ENCODE data around the gene MLLT3. TPM values are rescaled to one million over a fixed set of nuclear protein-coding genes. Genes with fewer than 3 reads are reported as not detected.

The MLLT3 gene
- total and polyA plus RNA-seq, 8 donors: 1.8 to 10.3 (median 4.2) TPM

DNA sequence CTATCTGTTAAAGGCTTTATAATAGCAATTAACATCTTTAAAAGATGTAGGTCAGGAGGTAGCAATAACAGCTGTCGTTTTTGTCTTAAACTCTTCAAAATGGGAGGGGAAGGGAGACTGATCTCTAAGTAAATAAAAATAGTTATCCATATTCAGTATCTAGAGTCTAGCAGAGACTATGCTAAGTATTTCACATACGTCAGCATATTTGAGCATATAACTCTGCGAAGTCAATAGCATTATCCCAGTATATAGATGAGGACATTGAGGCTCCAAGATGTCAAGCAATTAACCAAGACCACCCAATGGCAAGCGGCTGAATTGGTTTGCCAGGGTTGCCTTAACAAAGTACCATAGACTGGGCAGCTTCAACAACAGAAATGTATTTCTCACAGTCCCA, 316.8 kb downstream of the MLLT3 start:
- Histone ChIP-seq H3K4me1 (no peaks in the 10 kb centered on the region), H3K27ac (no peak overlapping the region), H3K36me3 (no peaks in the 10 kb centered on the region), H3K9me3 (no peaks in the 10 kb centered on the region), H3K27me3 (no peaks in the 10 kb centered on the region), H3K4me3 (no peak overlapping the region)
- DNase-seq: no peak
- FAIRE-seq: no peak
- TF ChIP-seq, protein P1, sequence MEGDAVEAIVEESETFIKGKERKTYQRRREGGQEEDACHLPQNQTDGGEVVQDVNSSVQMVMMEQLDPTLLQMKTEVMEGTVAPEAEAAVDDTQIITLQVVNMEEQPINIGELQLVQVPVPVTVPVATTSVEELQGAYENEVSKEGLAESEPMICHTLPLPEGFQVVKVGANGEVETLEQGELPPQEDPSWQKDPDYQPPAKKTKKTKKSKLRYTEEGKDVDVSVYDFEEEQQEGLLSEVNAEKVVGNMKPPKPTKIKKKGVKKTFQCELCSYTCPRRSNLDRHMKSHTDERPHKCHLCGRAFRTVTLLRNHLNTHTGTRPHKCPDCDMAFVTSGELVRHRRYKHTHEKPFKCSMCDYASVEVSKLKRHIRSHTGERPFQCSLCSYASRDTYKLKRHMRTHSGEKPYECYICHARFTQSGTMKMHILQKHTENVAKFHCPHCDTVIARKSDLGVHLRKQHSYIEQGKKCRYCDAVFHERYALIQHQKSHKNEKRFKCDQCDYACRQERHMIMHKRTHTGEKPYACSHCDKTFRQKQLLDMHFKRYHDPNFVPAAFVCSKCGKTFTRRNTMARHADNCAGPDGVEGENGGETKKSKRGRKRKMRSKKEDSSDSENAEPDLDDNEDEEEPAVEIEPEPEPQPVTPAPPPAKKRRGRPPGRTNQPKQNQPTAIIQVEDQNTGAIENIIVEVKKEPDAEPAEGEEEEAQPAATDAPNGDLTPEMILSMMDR (IDR thresholded peaks at IDR 0.05): no peak
- WGBS, 2 donors: 91 to 93% methylated on average over 4 of the region's 4 CpGs
- intact Hi-C loops (cut with DNase I): no loop called here
- ATAC-seq: no peak

DNA sequence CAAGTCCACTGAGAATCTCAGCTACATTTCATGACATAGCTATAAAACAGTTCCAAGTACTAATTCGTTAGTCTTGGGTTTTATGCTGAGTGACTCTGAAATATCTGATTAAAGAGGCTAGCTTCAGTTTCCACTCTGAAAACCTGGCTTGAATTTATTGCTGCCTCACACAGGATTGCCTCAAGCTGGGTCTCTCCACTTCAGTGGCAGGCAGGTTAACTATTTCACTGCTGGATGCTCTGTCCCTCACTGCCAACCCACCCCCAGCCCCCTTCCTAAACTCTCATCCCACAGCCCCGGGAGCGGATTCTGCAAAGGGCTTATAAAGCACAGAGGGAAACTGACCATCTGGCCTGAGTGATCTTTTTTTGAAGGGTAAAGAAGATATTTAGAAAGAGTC, 318.3 kb downstream of the MLLT3 start:
- no peak for DNase-seq
- H3K4me1 ChIP-seq: no peaks in the 10 kb centered on the region
- TF ChIP-seq, protein P1 (IDR thresholded peaks at IDR 0.05): no peak
- intact Hi-C loops (cut with DNase I): no loop called here
- no peak for FAIRE-seq
- no peaks in the 10 kb centered on the region for H3K27me3 ChIP-seq
- no peak overlapping the region for H3K27ac ChIP-seq
- no peaks in the 10 kb centered on the region for H3K36me3 ChIP-seq
- no peak overlapping the region for H3K4me3 ChIP-seq
- H3K9me3 ChIP-seq: no peaks in the 10 kb centered on the region
- ATAC-seq: no peak
- WGBS, 2 donors: 44% methylated on average over 3 of the region's 3 CpGs

DNA sequence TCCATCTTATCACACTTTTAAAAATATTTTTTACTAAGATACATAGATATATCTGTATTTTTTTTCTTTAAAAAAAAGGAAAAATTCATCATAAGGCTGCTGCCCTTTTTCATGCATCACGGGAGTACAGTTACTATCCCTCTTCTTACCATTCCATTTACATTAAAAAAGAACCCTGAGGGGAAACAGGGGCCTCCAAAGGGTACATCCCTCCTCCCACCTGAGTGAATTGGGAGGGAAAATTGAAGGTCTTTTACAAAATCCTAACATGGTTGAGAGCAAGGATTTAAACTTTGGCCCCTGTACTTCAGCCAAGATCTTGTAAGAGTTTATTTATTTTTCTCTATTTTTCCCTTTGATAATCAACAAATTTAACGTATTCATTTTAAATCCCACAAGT, 319.2 kb downstream of the MLLT3 start:
- intact Hi-C loops (cut with DNase I): no loop called here
- H3K36me3 ChIP-seq: no peaks in the 10 kb centered on the region
- H3K27ac ChIP-seq: no peak overlapping the region
- no peaks in the 10 kb centered on the region for H3K9me3 ChIP-seq
- ATAC-seq (no peak), FAIRE-seq (no peak), DNase-seq (no peak)
- H3K27me3 ChIP-seq: no peaks in the 10 kb centered on the region
- WGBS, 2 donors: 41 to 44% methylated on average over 2 of the region's 2 CpGs
- H3K4me1 ChIP-seq: no peaks in the 10 kb centered on the region
- no peak overlapping the region for H3K4me3 ChIP-seq
- TF ChIP-seq, protein P1 (IDR thresholded peaks at IDR 0.05): no peak

- Histone ChIP-seq H3K4me1 (no peaks in the 10 kb centered on the region), H3K9me3 (no peaks in the 10 kb centered on the region), H3K27me3 (no peaks in the 10 kb centered on the region), H3K4me3 (no peak overlapping the region), H3K27ac (no peak overlapping the region), H3K36me3 (no peaks in the 10 kb centered on the region)
- intact Hi-C loops (cut with DNase I): no loop called here
- ATAC-seq: no peak
- TF ChIP-seq, protein P1 (IDR thresholded peaks at IDR 0.05): no peak
- DNase-seq: no peak
- WGBS, 2 donors: 98 to 100% methylated on average over 1 of the region's 1 CpG
- no peak for FAIRE-seq
Observed at GRCh38 chr9:20302197-20302596, 320.1 kb downstream of the MLLT3 start.

GRCh38 chr9:20300430-20301115, 321.7 kb downstream of the MLLT3 start:
- no peak for FAIRE-seq
- 74% methylated on average over 2 of the region's 2 CpGs for WGBS, 2 donors

More at GRCh38 chr9:20300430-20301115, 321.7 kb downstream of the MLLT3 start:
- TF ChIP-seq, protein P1 (IDR thresholded peaks at IDR 0.05): no peak
- Histone ChIP-seq H3K36me3 (no peaks in the 10 kb centered on the region), H3K27me3 (no peaks in the 10 kb centered on the region), H3K4me1 (no peaks in the 10 kb centered on the region), H3K27ac (no peak overlapping the region), H3K9me3 (no peaks in the 10 kb centered on the region), H3K4me3 (no peak overlapping the region)
- intact Hi-C loops (cut with DNase I): no loop called here
- DNase-seq: no peak
- no peak for ATAC-seq

Measured in pancreas (tissue), 10 donors.